ENCODE measurements around the gene EPAS1.

The EPAS1 gene

DNA sequence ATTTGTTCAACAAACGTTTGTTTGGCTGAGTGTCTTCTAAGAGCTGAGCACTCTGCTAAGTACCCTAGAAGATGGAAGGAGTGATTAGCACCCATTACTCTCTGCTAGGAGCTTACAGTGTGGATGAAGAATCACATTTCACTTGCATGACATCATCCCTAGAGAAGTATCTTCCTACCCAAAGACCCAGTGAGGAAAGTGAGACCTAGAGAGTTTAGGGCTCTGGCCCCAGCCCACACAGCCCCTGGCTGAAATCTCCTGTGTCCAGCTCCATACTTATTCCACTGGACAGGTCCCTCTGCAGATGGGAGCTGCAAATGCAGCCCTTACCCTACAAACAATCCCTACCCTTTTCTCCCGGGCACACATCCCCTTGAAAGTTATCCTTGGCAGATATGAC, 26.8 kb upstream of the EPAS1 start:
- Histone ChIP-seq H3K4me2 (ENCODE audit: low read depth, low read length) (no peak overlapping the region), H3K4me3 (ENCODE audit: low read length) (no peak overlapping the region), H3F3A (ENCODE audit: insufficient read depth, low read length) (no peaks in the 10 kb centered on the region), H3K9ac (ENCODE audit: low read length) (no peak overlapping the region), H2AFZ (ENCODE audit: low read length) (no peak overlapping the region), H3K27me3 (replicated peaks; ENCODE audit: insufficient read depth, low read length) (no peaks in the 10 kb centered on the region), H3K27ac (ENCODE audit: low read length) (no peak overlapping the region), H3K4me1 (ENCODE audit: low read length) (peaks cover 14% of the 10 kb centered on the region), H3K9me2 (replicated peaks; ENCODE audit: insufficient read depth, low read length) (no peaks in the 10 kb centered on the region), H3K36me3 (replicated peaks; ENCODE audit: insufficient read depth, low read length) (no peaks in the 10 kb centered on the region), H3K79me2 (ENCODE audit: low read length) (no peaks in the 10 kb centered on the region), H4K20me1 (ENCODE audit: insufficient read depth, low read length) (no peaks in the 10 kb centered on the region), H3K9me3 (replicated peaks; ENCODE audit: insufficient read depth, low read length) (no peaks in the 10 kb centered on the region)
- TF ChIP-seq EZH2 (optimal IDR thresholded peaks at IDR 0.05; ENCODE audit: low read depth, low read length) (no peak), EZH2phosphoT487 (IDR thresholded peaks at IDR 0.05; ENCODE audit: low read length) (no peak)
- TF ChIP-seq, protein P1, sequence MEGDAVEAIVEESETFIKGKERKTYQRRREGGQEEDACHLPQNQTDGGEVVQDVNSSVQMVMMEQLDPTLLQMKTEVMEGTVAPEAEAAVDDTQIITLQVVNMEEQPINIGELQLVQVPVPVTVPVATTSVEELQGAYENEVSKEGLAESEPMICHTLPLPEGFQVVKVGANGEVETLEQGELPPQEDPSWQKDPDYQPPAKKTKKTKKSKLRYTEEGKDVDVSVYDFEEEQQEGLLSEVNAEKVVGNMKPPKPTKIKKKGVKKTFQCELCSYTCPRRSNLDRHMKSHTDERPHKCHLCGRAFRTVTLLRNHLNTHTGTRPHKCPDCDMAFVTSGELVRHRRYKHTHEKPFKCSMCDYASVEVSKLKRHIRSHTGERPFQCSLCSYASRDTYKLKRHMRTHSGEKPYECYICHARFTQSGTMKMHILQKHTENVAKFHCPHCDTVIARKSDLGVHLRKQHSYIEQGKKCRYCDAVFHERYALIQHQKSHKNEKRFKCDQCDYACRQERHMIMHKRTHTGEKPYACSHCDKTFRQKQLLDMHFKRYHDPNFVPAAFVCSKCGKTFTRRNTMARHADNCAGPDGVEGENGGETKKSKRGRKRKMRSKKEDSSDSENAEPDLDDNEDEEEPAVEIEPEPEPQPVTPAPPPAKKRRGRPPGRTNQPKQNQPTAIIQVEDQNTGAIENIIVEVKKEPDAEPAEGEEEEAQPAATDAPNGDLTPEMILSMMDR (IDR thresholded peaks at IDR 0.05; ENCODE audit: low read length): no peak
- DNase-seq: no peak

DNA sequence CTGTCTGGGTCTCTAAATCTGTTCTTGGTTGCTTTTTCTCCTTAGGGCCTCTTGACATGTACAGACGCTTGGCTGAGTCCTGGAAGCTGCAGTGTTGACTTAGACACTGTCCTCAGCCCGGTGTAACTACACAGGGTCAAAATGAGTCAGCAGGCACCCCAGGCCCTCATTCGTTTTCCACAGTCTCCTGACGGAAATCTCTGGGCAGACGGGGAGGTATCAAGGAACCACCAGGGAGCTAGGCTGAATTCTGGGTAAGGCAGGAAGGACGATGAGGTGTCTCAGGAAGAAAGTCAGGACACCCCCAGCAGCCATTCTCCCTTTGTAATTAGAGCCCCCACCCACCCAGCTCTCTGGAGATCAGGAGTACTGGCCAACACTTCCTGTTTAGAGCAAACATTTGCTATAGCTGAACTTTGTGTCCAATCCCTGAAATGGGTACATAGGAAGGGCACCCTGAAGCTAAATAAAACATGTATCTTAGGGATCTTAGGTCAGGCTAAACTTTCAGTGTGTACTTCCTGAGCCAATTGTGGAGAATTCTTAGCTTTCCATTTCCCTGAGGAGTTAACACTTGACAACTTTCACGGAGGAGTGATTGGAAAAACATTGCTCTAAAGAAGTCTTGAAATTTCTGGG, 23.9 kb upstream of the EPAS1 start:
- no peak overlapping the region for H3K4me3 ChIP-seq (ENCODE audit: low read length)
- H4K20me1 ChIP-seq (ENCODE audit: insufficient read depth, low read length): no peaks in the 10 kb centered on the region
- no peaks in the 10 kb centered on the region for H3F3A ChIP-seq (ENCODE audit: insufficient read depth, low read length)
- TF ChIP-seq, protein P1 (IDR thresholded peaks at IDR 0.05; ENCODE audit: low read length): no peak
- TF ChIP-seq EZH2 (optimal IDR thresholded peaks at IDR 0.05; ENCODE audit: low read depth, low read length) (no peak), EZH2phosphoT487 (IDR thresholded peaks at IDR 0.05; ENCODE audit: low read length) (no peak)
- H3K4me1 ChIP-seq (ENCODE audit: low read length): peaks cover 20% of the 10 kb centered on the region
- no peaks in the 10 kb centered on the region for H3K79me2 ChIP-seq (ENCODE audit: low read length)
- H3K36me3 ChIP-seq (replicated peaks; ENCODE audit: insufficient read depth, low read length): no peaks in the 10 kb centered on the region
- H3K9me2 ChIP-seq (replicated peaks; ENCODE audit: insufficient read depth, low read length): no peaks in the 10 kb centered on the region
- no peak overlapping the region for H3K9ac ChIP-seq (ENCODE audit: low read length)
- no peak overlapping the region for H3K4me2 ChIP-seq (ENCODE audit: low read depth, low read length)
- no peak for DNase-seq
- no peaks in the 10 kb centered on the region for H3K27me3 ChIP-seq (replicated peaks; ENCODE audit: insufficient read depth, low read length)
- no peaks in the 10 kb centered on the region for H3K9me3 ChIP-seq (replicated peaks; ENCODE audit: insufficient read depth, low read length)
- H3K27ac ChIP-seq (ENCODE audit: low read length): no peak overlapping the region
- no peak overlapping the region for H2AFZ ChIP-seq (ENCODE audit: low read length)

DNA sequence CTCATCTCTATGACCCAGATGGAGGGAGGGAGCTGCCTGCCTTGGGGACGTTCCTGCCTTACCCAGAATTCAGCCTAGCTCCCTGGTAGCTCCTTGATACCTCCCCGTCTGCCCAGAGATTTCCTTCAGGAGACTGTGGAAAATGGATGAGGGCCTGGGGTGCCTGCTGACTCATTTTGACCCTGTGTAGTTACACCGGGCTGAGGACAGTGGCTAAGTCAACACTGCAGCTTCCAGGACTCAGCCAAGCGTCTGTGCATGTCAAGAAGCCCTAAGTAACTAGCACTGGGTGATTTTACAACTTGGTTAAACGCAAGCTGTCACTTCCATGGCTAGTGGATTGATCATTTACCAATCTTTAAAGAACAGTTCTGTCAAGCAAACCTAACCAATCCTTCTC, 23.3 kb upstream of the EPAS1 start:
- H3K9ac ChIP-seq (ENCODE audit: low read length): no peak overlapping the region
- no peaks in the 10 kb centered on the region for H3F3A ChIP-seq (ENCODE audit: insufficient read depth, low read length)
- H4K20me1 ChIP-seq (ENCODE audit: insufficient read depth, low read length): no peaks in the 10 kb centered on the region
- no peak overlapping the region for H3K4me3 ChIP-seq (ENCODE audit: low read length)
- no peaks in the 10 kb centered on the region for H3K79me2 ChIP-seq (ENCODE audit: low read length)
- no peak overlapping the region for H3K4me2 ChIP-seq (ENCODE audit: low read depth, low read length)
- H3K27ac ChIP-seq (ENCODE audit: low read length): no peak overlapping the region
- DNase-seq: no peak
- peaks cover 16% of the 10 kb centered on the region for H3K4me1 ChIP-seq (ENCODE audit: low read length)
- H3K9me3 ChIP-seq (replicated peaks; ENCODE audit: insufficient read depth, low read length): no peaks in the 10 kb centered on the region
- H3K9me2 ChIP-seq (replicated peaks; ENCODE audit: insufficient read depth, low read length): no peaks in the 10 kb centered on the region
- no peaks in the 10 kb centered on the region for H3K27me3 ChIP-seq (replicated peaks; ENCODE audit: insufficient read depth, low read length)
- no peak overlapping the region for H2AFZ ChIP-seq (ENCODE audit: low read length)
- no peaks in the 10 kb centered on the region for H3K36me3 ChIP-seq (replicated peaks; ENCODE audit: insufficient read depth, low read length)
- TF ChIP-seq, protein P1 (IDR thresholded peaks at IDR 0.05; ENCODE audit: low read length): no peak
- no peak for TF ChIP-seq EZH2phosphoT487 (IDR thresholded peaks at IDR 0.05; ENCODE audit: low read length)
- no peak for TF ChIP-seq EZH2 (optimal IDR thresholded peaks at IDR 0.05; ENCODE audit: low read depth, low read length)

Data from MM.1S (cell line).